Measurements from ENCODE around the gene CASK.
"Not testable (repeated sequence)": the region's sequence is repeated elsewhere in the genome, so short reads cannot be mapped to it uniquely, and the experiment has no call there.

The CASK gene

DNA sequence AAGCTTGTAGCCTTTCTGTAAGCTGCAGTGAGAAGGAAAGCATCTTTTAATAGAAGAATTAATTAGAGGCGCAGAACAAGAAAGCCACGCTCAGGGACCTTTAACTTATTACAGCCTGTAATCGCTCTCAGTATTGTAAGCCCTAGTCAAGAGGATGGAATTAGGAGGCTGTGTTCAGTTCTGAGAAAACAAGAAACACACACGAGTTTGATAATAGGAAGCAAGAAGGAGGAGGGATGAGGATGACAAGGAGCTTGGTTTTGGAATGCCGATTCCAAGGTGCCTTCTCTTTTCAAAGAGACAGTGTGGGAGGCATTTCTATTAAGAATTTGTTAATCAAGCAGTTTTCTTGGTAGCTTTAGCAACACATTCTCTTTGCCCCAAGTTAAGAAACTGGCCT lies 406.9 kb downstream of the CASK start:
- CTCF ChIA-PET: interaction anchor here (1.2 kb wide), 1 partner anchor 12 kb away, joined by 4 read pairs; no protein-coding TSS in a partner anchor
- POLR2A ChIA-PET: no interaction called here
- TF ChIP-seq, protein P1, sequence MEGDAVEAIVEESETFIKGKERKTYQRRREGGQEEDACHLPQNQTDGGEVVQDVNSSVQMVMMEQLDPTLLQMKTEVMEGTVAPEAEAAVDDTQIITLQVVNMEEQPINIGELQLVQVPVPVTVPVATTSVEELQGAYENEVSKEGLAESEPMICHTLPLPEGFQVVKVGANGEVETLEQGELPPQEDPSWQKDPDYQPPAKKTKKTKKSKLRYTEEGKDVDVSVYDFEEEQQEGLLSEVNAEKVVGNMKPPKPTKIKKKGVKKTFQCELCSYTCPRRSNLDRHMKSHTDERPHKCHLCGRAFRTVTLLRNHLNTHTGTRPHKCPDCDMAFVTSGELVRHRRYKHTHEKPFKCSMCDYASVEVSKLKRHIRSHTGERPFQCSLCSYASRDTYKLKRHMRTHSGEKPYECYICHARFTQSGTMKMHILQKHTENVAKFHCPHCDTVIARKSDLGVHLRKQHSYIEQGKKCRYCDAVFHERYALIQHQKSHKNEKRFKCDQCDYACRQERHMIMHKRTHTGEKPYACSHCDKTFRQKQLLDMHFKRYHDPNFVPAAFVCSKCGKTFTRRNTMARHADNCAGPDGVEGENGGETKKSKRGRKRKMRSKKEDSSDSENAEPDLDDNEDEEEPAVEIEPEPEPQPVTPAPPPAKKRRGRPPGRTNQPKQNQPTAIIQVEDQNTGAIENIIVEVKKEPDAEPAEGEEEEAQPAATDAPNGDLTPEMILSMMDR (IDR thresholded peaks at IDR 0.05; ENCODE audit: control extremely low read depth, extremely low read depth, low read depth, missing control alignments): no peak
- no peak for DNase-seq (ENCODE audit: extremely low spot score)

DNA sequence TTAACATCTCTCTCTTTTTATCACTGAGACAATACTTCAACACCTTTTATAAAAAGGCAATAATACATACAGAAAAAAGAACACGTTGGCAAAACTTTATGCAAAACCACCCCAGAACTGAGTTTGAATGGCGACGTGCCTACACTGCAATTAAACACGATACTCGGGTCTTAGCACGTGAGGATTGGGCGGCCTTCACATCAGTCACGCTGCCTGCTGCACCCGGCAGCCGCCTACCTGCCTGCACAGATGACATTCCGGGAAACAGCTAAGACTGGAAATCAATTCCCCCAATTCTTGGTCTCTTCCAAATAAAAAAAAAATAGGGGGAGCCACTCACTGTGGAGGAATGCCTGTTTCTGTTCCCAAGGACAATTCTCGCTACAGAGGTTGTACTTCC lies 408.0 kb downstream of the CASK start:
- ChIA-PET POLR2A (no interaction called here), CTCF (no interaction called here)

DNA sequence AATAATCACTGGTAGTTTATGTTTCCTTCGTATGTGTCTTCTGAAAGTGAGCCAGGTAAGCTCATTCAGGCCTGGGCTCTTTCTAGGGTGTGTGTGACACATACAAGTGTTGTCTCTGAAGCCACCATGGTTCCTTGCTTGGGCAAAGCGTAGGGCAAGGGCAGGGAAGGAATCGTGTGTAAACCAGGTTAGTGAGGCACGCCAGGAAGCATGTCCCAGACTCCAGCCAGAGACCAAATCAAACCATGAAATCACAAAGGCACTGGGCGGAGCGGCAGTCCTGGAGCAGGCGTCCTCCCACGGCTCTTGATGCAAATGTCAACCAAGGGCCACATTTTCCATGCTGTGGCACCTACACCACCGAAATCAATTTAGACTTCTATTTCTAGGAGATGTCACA lies 409.2 kb downstream of the CASK start:
- DNase-seq (ENCODE audit: extremely low spot score): no peak
- TF ChIP-seq, protein P1 (IDR thresholded peaks at IDR 0.05; ENCODE audit: control extremely low read depth, extremely low read depth, low read depth, missing control alignments): no peak
- POLR2A ChIA-PET: no interaction called here
- CTCF ChIA-PET: no interaction called here

More for the DNA sequence above, 408.0 kb downstream of the CASK start:
- no peak for DNase-seq (ENCODE audit: extremely low spot score)
- TF ChIP-seq, protein P1 (IDR thresholded peaks at IDR 0.05; ENCODE audit: control extremely low read depth, extremely low read depth, low read depth, missing control alignments): no peak

DNA sequence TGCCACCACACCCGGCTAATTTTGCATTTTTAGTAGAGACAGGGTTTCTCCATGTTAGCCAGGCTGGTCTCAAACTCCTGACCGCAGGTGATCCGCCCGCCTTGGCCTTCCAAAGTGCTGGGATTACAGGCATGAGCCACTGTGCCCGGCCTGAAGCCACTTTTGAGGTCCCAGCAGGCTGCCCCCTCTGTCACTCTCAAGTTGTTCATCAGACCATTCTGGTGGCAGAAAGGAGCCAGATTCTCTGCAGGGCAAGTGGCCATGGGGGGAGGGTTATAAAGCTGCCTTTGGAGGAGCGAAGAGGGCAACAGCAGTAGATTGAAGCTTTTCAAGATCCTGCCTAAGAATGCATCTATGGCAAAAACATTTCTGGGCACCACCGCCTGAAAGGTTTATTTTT lies 410.5 kb downstream of the CASK start:
- CTCF ChIA-PET; DNase-seq (ENCODE audit: extremely low spot score); POLR2A ChIA-PET: not testable (repeated sequence)

DNA sequence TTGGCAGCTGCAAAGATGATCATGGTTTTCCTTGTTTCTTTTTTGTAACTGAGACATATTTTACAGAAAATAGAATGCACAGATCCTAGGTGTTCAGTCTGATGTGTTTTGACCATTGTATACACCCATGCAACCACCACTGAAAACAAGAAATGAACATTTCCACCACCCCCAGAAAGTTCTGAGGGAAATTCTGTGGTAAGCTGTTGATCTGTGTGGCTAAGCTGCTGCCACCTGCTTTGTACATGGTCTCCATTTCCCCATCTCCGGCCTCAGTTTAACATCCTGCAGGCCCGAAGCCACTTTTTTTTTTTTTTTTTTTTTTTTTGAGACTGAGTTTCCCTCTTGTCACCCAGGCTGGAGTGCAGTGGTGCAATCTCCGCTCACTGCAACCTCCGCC lies 411.0 kb downstream of the CASK start:
- ChIA-PET CTCF (no interaction called here), POLR2A (no interaction called here)
- TF ChIP-seq, protein P1 (IDR thresholded peaks at IDR 0.05; ENCODE audit: control extremely low read depth, extremely low read depth, low read depth, missing control alignments): no peak
- peak; percentile 51 for DNase-seq (ENCODE audit: extremely low spot score)

DNA sequence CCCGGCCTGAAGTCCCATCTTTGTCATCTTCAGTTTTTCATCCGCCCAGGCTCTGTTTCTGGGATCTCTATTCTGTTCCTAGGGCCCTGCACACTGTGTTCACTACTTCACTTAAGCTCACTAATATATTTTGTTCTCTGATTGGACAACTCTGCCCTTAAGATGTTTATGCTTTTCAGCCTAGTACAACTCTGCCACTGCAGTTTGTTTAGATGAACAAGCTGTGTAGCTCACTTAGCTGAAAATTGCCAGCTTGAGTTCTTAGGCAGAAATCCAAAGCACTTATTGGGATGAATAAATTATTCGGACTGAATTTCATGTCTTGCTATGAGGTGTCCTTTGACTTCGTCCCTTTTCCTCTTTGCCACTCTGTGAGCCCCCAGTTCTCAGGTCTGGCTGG lies 415.4 kb downstream of the CASK start:
- POLR2A ChIA-PET: no interaction called here
- TF ChIP-seq, protein P1 (IDR thresholded peaks at IDR 0.05; ENCODE audit: control extremely low read depth, extremely low read depth, low read depth, missing control alignments): no peak
- CTCF ChIA-PET: no interaction called here
- DNase-seq (ENCODE audit: extremely low spot score): no peak

DNA sequence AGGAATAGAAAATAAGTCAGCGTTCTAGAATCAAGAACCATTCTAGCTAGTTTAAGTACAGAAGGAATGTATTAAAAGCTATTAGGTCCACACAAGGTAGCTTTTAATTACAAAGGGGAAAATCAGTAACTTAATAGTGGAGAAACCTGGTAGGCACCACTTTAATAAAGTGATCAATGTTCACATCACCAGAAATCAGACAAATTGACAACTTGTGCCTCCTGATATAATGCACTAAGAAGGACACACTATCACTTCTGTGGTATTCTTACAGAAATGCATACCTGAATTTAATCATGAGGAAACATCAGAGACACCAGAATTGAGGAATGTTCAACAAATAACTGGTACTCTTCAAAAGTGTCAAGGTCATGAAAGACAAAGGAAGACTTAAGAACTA lies 421.4 kb downstream of the CASK start:
- POLR2A ChIA-PET: no interaction called here
- TF ChIP-seq, protein P1 (IDR thresholded peaks at IDR 0.05; ENCODE audit: control extremely low read depth, extremely low read depth, low read depth, missing control alignments): no peak
- DNase-seq (ENCODE audit: extremely low spot score): no peak
- CTCF ChIA-PET: no interaction called here
